Measurements from ENCODE around the gene STK32C. TPM values are rescaled to one million over a fixed set of nuclear protein-coding genes. Genes with fewer than 3 reads are reported as not detected.
A peak's percentile ranks its signal among the peaks of the same experiment; 100 is the strongest.

Gene STK32C
- total and polyA plus RNA-seq, 2 of the 4 experiments (the other 2 are of a cell fraction): 5.0 to 8.3 TPM

DNA sequence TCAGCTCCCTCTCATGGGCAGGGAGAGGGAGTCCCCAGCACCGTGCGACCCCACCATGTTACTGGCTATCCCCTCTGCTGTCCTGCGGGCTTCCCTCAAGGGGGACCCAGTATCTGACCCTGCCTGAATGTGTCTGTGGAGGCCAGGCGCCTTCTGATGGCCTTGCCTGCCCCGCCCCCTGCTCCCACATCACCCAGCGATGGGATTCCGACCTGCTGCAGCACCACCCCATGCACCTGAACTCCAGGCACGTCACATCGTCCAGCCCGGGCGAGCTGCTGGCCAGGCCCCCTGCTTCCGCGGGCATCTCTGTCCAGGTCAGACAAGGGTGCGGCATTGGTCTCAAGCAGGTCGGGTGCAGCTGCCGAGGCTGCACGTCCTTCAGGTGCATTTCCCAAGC is 43.2 kb upstream of the STK32C start:
- Histone ChIP-seq H3K4me1 (ENCODE audit: control insufficient read depth, insufficient read depth, low read length) (no peaks in the 10 kb centered on the region), H4K91ac (ENCODE audit: insufficient read depth, low read depth, low read length) (no peak overlapping the region), H3K4ac (ENCODE audit: low read depth, low read length) (no peak overlapping the region), H3K27ac (ENCODE audit: insufficient read depth, low read length) (no peak overlapping the region), H2AK5ac (ENCODE audit: low read depth, low read length) (no peak overlapping the region), H3K27me3 (ENCODE audit: control insufficient read depth, insufficient read depth, low read length) (no peaks in the 10 kb centered on the region), H3K18ac (ENCODE audit: low read depth, low read length) (no peak overlapping the region), H3K36me3 (ENCODE audit: control insufficient read depth, insufficient read depth, low read length) (peaks cover 6% of the 10 kb centered on the region; the same call in 1 of the 2 replicates), H3K9me1 (ENCODE audit: insufficient read depth, low read length) (no peaks in the 10 kb centered on the region), H2BK15ac (ENCODE audit: low read depth, low read length) (no peak overlapping the region), H3K23ac (ENCODE audit: low read depth, low read length) (no peak overlapping the region), H2BK120ac (ENCODE audit: low read depth, low read length) (no peak overlapping the region), H3K9ac (ENCODE audit: low read depth, low read length) (no peak overlapping the region), H3K4me2 (ENCODE audit: low read depth, low read length) (no peak overlapping the region), H3K79me1 (ENCODE audit: low read depth in 1 of 2, low read length in 2 of 2) (no peaks in the 10 kb centered on the region), H4K20me1 (ENCODE audit: insufficient read depth, low read length) (no peaks in the 10 kb centered on the region; the same call in 1 of the 2 replicates), H2AFZ (replicated peaks; ENCODE audit: low read length, poor library complexity) (no peak overlapping the region), H4K5ac (ENCODE audit: low read depth, low read length) (no peak overlapping the region), H2AK9ac (replicated peaks; ENCODE audit: low read depth, low read length, poor library complexity) (peak overlapping the region; percentile 26), H2BK5ac (ENCODE audit: low read depth, low read length, poor library complexity, severe bottlenecking) (no peak overlapping the region), H2BK20ac (ENCODE audit: low read depth, low read length) (no peak overlapping the region), H3K4me3 (ENCODE audit: insufficient read depth, low read depth, low read length) (no peak overlapping the region), H4K8ac (ENCODE audit: low read depth in 2 of 2, low read length in 2 of 2) (no peak overlapping the region), H3K56ac (ENCODE audit: extremely low read depth, insufficient read depth, low read length) (no peak overlapping the region), H3K9me3 (ENCODE audit: control insufficient read depth, insufficient read depth, low read length) (no peaks in the 10 kb centered on the region), H3K14ac (replicated peaks; ENCODE audit: low read depth, low read length) (no peak overlapping the region)
- POLR2A ChIA-PET (ENCODE audit: unreplicated experiment): no interaction called here
- CTCF ChIA-PET: interaction anchor here (1.1 kb wide), 1 partner anchor 131 kb away, joined by 3 read pairs; no protein-coding TSS in a partner anchor
- intact Hi-C loops (cut with micrococcal nuclease) (no loop called here), dilution Hi-C loops (cut with HindIII; ENCODE audit: low sequenced_read_pairs, unreplicated experiment) (no loop called here), in situ Hi-C loops (cut with MboI; ENCODE audit: low sequenced_read_pairs) (no loop called here)
- DNase-seq (no peak), ATAC-seq (ENCODE audit: low read depth) (no peak)
- TF ChIP-seq MAFK (IDR thresholded peaks at IDR 0.05; ENCODE audit: low read depth, low read length) (no peak), SMC3 (IDR thresholded peaks at IDR 0.05; ENCODE audit: low read depth, low read length) (no peak)
- no TSS peak for BruUV-seq (replicated peaks)
- 93% methylated on average over 5 of the region's 17 CpGs; no CpG with 5 or more reads in 1 of the 2 experiments for WGBS, 2 experiments (ENCODE audit: extremely low coverage in 2 of 2, insufficient read length in 1 of 2)
